Stomach (tissue), 4 donors: ENCODE measurements around the gene CISD3.

Experiments used
- CTCF ChIP-seq, 7 experiments: fragments of 450-650 bp in 4 of 7; fragments of 200-600 bp in 3 of 7; sonication (generic) in 3 of 7; IDR thresholded peaks; one replicate each; pipeline ENCODE4 v1.5.1; 2016 to 2019; ENCODE audit warnings: antibody characterized with exemption in 7 of 7, control low read depth in 2 of 7, mild to moderate bottlenecking in 1 of 7
- POLR2AphosphoS5 ChIP-seq, 3 donors: sonication (generic); formaldehyde crosslinking; IDR thresholded peaks; one replicate each; pipeline ENCODE4 v1.6.1; 2016; ENCODE audit warnings: antibody characterized with exemption in 3 of 3

GRCh38 chr17:38783227-38783626, 53.1 kb downstream of the CISD3 start:
- TF ChIP-seq CTCF (IDR thresholded peaks at IDR 0.05) (no peak), POLR2AphosphoS5 (IDR thresholded peaks at IDR 0.05) (no peak)
